OCI-LY3 (cell line): ENCODE measurements around the gene FEN1.
A peak's percentile ranks its signal among the peaks of the same experiment; 100 is the strongest.

ENCODE experiments used
- H2AFZ ChIP-seq: fragments of 200-600, 300-600 bp; shearing (Covaris generic); 2 replicates; pipeline ENCODE4 v1.6.0; 2014; ENCODE audit warnings: antibody characterized with exemption, low read depth, low read length
- H3K27ac ChIP-seq: fragments of 200-600, 300-600 bp; sonication (generic); 2 replicates; pipeline ENCODE4 v1.5.1; 2014; ENCODE audit warnings: mild to moderate bottlenecking, low read length, moderate library complexity, mixed read lengths
- H3K27me3 ChIP-seq: fragments of 200-600, 300-600 bp; sonication (generic); 2 replicates; pipeline ENCODE4 v1.6.1; 2014; ENCODE audit warnings: low read depth, low read length, mixed read lengths
- H3K36me3 ChIP-seq: fragments of 200-600, 300-600 bp; sonication (generic); replicated peaks from 2 replicates; pipeline ENCODE3; 2014; ENCODE audit warnings: low read depth, low read length, mixed read lengths
- H3K4me1 ChIP-seq: fragments of 300-600, 200-600 bp; sonication (generic); 2 replicates; pipeline ENCODE4 v1.6.1; 2014; ENCODE audit warnings: low read length, mixed read lengths
- H3K4me2 ChIP-seq: fragments of 200-600, 300-600 bp; sonication (generic); 2 replicates; pipeline ENCODE4 v1.6.1; 2014; ENCODE audit warnings: low read length, mixed read lengths
- H3K4me3 ChIP-seq: fragments of 300-600, 200-600 bp; sonication (generic); 2 replicates; pipeline ENCODE4 v1.5.1; 2014; ENCODE audit warnings: antibody characterized with exemption, mild to moderate bottlenecking, low read length, moderate library complexity
- H3K79me2 ChIP-seq: fragments of 300-600, 200-600 bp; shearing (Covaris generic); 2 replicates; pipeline ENCODE4 v1.6.1; 2014; ENCODE audit warnings: mild to moderate bottlenecking, low read length, mixed read lengths
- H3K9ac ChIP-seq: fragments of 300-600, 200-600 bp; shearing (Covaris generic); 2 replicates; pipeline ENCODE4 v1.6.0; 2014; ENCODE audit warnings: mild to moderate bottlenecking, low read length, moderate library complexity
- H3K9me3 ChIP-seq: fragments of 200-600, 300-600 bp; shearing (Covaris generic); 2 replicates; pipeline ENCODE4 v1.6.1; 2014; ENCODE audit warnings: low read length, mixed read lengths; ENCODE audit not compliant: insufficient read depth
- H4K20me1 ChIP-seq: fragments of 200-600, 300-600 bp; sonication (generic); 2 replicates; pipeline ENCODE4 v1.6.1; 2016; ENCODE audit warnings: low read length, mixed read lengths; ENCODE audit not compliant: insufficient read depth
- CTCF ChIP-seq: fragments of 200-600, 300-600 bp; sonication (generic); IDR thresholded peaks from 2 replicates; pipeline ENCODE4 v1.5.1; 2014; ENCODE audit warnings: antibody characterized with exemption, low read length, low read depth
- EZH2phosphoT487 ChIP-seq: fragments of 200-600 bp; shearing (Covaris generic); IDR thresholded peaks from 2 replicates; pipeline ENCODE4 v1.6.1; 2018; ENCODE audit warnings: antibody characterized with exemption, mixed run types, low read depth

The FEN1 gene

DNA sequence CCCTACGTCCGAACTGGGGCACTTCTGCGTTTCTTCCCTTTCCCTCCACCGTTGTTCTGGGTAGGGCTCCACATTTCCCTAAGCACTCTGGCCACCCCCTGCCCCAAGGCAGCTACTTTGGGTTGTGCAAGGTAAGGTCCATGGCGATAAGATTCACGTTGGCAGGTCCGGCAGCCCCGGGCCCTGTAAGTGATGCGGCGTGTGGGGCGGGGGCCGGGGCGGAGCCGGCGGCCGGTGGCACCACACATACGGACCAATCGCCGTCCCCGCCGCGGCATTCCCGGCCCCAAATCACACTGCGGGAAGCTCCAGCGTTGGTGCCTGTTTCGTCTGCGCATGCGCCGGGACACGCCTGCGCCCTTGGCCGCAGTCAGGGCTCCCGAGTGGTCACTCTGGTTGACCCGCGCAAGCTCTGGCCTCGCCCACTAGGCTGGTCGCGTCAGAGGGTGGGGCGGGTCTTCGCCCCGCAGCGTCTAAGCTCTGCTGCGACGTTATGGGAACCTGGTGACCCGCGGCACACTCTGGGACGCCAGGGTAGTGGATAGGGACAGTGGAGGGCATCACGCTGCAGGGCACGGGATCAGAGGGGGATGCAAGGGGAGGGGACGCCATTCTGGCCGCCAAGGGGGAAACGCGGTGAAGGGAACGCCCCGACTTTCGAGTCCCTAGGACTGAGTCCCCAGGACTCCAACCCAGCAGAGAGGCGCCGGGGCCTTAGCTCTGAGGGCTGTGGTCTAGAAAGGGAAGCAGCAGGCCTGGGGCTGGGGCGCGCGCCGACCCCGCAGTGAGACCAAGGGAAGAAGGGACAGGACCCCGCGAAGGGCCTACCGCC, 22.5 kb downstream of the FEN1 start:
- peak overlapping the region; percentile 91 for H3K4me3 ChIP-seq
- H3K9ac ChIP-seq: peak overlapping the region; percentile 89
- H3K9me3 ChIP-seq: no peaks in the 10 kb centered on the region
- TF ChIP-seq CTCF: no peak
- no peak for TF ChIP-seq EZH2phosphoT487
- no peaks in the 10 kb centered on the region for H4K20me1 ChIP-seq
- no peaks in the 10 kb centered on the region for H3K27me3 ChIP-seq
- peaks cover 17% of the 10 kb centered on the region for H3K4me1 ChIP-seq
- no peak overlapping the region for H2AFZ ChIP-seq
- H3K79me2 ChIP-seq: peaks cover 42% of the 10 kb centered on the region
- peak overlapping the region; percentile 81 for H3K4me2 ChIP-seq
- H3K27ac ChIP-seq: peak overlapping the region; percentile 83
- H3K36me3 ChIP-seq: peaks cover 38% of the 10 kb centered on the region

GRCh38 chr11:61815790-61816735, 23.4 kb downstream of the FEN1 start:
- Histone ChIP-seq H3K4me2 (peak overlapping the region; percentile 81), H3K79me2 (peaks cover 42% of the 10 kb centered on the region), H3K36me3 (peaks cover 29% of the 10 kb centered on the region), H3K27me3 (no peaks in the 10 kb centered on the region), H3K9me3 (no peaks in the 10 kb centered on the region), H2AFZ (no peak overlapping the region), H3K27ac (peak overlapping the region; percentile 83), H4K20me1 (no peaks in the 10 kb centered on the region), H3K9ac (peak overlapping the region; percentile 89), H3K4me3 (peak overlapping the region; percentile 91), H3K4me1 (peaks cover 17% of the 10 kb centered on the region)
- no peak for TF ChIP-seq CTCF
- no peak for TF ChIP-seq EZH2phosphoT487

DNA sequence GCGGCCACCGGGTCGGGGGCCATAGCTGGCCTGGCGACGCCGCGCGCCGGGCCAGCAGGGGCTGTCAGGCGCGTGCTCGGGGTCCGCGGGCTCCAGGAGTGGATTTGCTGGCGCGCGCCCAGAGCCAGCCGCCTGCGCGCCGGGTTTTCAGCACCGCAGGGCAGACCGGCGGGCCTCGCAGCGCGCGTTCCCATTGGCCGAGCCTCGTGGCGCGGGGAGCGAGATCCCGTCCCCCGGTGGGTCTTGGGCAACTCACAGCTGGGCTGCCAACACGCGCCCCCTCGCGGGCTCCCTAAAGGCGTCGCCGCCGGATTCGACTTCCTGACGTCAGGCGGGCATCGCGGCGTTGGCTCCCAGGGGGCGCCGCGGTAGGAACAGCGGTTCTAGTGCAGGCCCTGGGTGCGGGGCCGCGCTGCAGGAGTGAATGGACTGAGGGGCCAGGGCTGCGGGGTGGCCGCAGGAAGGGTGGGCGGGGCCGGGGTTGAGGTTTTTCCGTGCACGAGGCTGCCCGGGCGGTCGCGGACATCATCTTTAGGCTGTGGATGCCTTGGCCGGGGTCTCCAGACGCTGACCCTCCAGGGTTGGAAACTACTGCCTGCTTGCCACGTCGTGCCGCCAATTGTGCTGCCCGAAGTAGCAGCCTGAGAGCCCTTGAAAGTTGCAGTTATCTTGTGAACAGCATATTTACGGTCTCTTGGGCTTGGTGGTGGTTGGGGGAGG, 24.2 kb downstream of the FEN1 start, which contains the start of gene FADS1:
FADS1 (minus strand) TSS at position 268 of the 720 bp plus-strand sequence; CDS start at position 194, 74 bp downstream.
- no peaks in the 10 kb centered on the region for H3K27me3 ChIP-seq
- peak within 1 kb of the TSS; percentile 83 for H3K27ac ChIP-seq
- peaks cover 42% of the 10 kb centered on the region for H3K79me2 ChIP-seq
- peak within 1 kb of the TSS; percentile 81 for H3K4me2 ChIP-seq
- TF ChIP-seq CTCF (peak; percentile 72), EZH2phosphoT487 (no peak)
- no peaks in the 10 kb centered on the region for H3K9me3 ChIP-seq
- 0 out of 2 replicates have a peak within 1 kb of the TSS, but pooled peaks have one; percentile 9 for H2AFZ ChIP-seq
- peak within 1 kb of the TSS; percentile 91 for H3K4me3 ChIP-seq
- H3K36me3 ChIP-seq: peaks cover 26% of the 10 kb centered on the region
- no peaks in the 10 kb centered on the region for H4K20me1 ChIP-seq
- peaks cover 17% of the 10 kb centered on the region for H3K4me1 ChIP-seq
- H3K9ac ChIP-seq: peak within 1 kb of the TSS; percentile 89
